ENCODE data around the gene ADM2.

DNA sequence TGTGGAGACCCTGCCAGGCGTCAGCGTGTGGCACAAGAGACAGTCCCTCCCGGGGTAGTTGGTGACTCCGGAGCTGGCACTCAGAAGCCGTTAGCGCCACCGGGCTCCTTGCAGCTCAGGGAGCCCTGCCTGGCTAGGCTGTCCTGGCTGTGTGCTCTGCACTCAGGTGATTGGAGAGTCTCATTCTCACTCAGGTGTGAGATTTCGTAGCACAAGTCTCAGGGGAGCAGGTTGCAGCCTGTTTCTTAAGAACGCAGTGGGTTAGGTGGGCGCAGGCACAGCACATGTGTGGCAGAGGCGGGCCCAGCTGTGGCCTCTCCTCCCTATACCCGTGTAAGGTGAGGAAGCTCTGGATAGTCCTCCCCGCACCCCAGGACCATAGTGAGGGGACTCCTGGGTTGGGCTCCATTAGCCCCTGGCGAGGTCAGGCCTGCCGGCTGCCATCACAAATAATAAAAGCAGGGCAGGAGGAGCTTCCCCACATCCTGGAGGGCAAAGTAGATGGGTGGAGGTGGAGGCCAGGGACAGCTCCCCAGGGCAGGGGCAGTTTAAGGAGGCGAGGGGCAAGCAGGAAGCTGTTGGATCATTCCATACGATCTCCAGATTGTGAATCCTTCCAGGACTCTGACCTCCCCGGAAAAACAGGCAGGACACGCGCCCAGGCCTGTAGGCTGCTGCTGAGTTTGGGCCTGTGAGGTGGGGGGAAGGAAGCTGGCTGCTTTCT lies 45.9 kb upstream of the ADM2 start:
- TF ChIP-seq, protein P1, sequence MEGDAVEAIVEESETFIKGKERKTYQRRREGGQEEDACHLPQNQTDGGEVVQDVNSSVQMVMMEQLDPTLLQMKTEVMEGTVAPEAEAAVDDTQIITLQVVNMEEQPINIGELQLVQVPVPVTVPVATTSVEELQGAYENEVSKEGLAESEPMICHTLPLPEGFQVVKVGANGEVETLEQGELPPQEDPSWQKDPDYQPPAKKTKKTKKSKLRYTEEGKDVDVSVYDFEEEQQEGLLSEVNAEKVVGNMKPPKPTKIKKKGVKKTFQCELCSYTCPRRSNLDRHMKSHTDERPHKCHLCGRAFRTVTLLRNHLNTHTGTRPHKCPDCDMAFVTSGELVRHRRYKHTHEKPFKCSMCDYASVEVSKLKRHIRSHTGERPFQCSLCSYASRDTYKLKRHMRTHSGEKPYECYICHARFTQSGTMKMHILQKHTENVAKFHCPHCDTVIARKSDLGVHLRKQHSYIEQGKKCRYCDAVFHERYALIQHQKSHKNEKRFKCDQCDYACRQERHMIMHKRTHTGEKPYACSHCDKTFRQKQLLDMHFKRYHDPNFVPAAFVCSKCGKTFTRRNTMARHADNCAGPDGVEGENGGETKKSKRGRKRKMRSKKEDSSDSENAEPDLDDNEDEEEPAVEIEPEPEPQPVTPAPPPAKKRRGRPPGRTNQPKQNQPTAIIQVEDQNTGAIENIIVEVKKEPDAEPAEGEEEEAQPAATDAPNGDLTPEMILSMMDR (IDR thresholded peaks at IDR 0.05; ENCODE audit: poor library complexity), result no peak
- TF ChIP-seq EZH2phosphoT487 (IDR thresholded peaks at IDR 0.05; ENCODE audit: low read depth, severe bottlenecking, unreplicated experiment) (no peak), EZH2 (IDR thresholded peaks at IDR 0.05; ENCODE audit: borderline replicate concordance) (no peak)

Measured in hepatocyte (in vitro differentiated cells).